ENCODE data around the gene HIPK3.
A peak's percentile ranks its signal among the peaks of the same experiment; 100 is the strongest.

The HIPK3 gene

DNA sequence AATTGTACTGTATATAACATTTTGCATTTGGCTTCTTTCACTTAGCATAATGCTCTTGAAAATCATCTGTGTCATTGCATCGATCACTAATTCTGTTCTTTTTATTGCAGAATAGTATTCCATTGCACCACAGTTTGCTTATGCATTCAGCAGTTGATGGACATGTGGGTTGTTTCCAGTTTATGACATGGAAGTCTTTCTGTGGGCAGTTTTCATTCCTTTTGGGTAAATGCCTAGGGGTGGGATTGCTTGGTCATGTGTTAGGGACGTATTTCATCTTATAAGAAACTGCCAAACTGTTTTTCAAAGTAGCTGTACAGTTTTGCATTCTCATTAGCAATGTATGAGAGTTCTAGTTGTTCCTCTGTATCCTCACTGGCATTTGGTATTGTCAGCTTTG, 127.0 kb downstream of the HIPK3 start:
- TF ChIP-seq POLR2AphosphoS5 (IDR thresholded peaks at IDR 0.05; ENCODE audit: low read depth, low read length) (no peak), TAF1 (IDR thresholded peaks at IDR 0.05; ENCODE audit: low read depth, low read length) (no peak), PAX5 (IDR thresholded peaks at IDR 0.05; ENCODE audit: insufficient read depth, low read length, severe bottlenecking) (no peak), SPI1 (IDR thresholded peaks at IDR 0.05; ENCODE audit: low read depth, low read length) (no peak), POLR2A (IDR thresholded peaks at IDR 0.05; ENCODE audit: low read depth, low read length) (no peak), POU2F2 (IDR thresholded peaks at IDR 0.05; ENCODE audit: low read depth, low read length) (no peak)
- FAIRE-seq: peak; percentile 26
- no peak for DNase-seq (ENCODE audit: insufficient read length, low spot score)

- DNase-seq (ENCODE audit: insufficient read length, low spot score): no peak
- no peak for FAIRE-seq
- TF ChIP-seq TAF1 (IDR thresholded peaks at IDR 0.05; ENCODE audit: low read depth, low read length) (no peak), POLR2A (IDR thresholded peaks at IDR 0.05; ENCODE audit: low read depth, low read length) (no peak), SPI1 (IDR thresholded peaks at IDR 0.05; ENCODE audit: low read depth, low read length) (no peak), POU2F2 (IDR thresholded peaks at IDR 0.05; ENCODE audit: low read depth, low read length) (no peak), PAX5 (IDR thresholded peaks at IDR 0.05; ENCODE audit: insufficient read depth, low read length, severe bottlenecking) (no peak)
Observed at GRCh38 chr11:33387581-33387980, 130.4 kb downstream of the HIPK3 start.

DNA sequence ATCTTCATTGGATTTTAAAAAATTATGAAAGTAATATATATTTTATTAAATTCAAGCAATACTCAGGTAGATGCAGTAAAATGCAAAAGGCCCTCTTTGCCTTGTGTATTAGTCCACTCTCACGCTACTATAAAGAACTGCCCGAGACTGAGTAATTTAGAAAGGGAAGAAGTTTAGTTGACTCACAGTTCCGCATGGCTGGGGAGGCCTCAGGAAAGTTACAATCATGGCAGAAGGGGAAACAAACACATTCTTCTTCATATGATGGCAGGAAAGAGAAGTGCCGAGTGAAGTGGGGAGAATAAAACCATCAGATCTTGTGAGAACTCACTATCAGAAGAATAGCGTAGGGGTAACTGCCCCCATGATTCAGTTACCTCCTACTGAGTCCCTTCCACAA, 130.8 kb downstream of the HIPK3 start:
- no peak for TF ChIP-seq POLR2A (IDR thresholded peaks at IDR 0.05; ENCODE audit: low read depth, low read length)
- peak; percentile 90 for TF ChIP-seq PAX5 (IDR thresholded peaks at IDR 0.05; ENCODE audit: insufficient read depth, low read length, severe bottlenecking)
- TF ChIP-seq SPI1 (IDR thresholded peaks at IDR 0.05; ENCODE audit: low read depth, low read length): peak; percentile 73
- TF ChIP-seq POU2F2 (IDR thresholded peaks at IDR 0.05; ENCODE audit: low read depth, low read length): no peak
- no peak for TF ChIP-seq POLR2AphosphoS5 (IDR thresholded peaks at IDR 0.05; ENCODE audit: low read depth, low read length)
- no peak for TF ChIP-seq TAF1 (IDR thresholded peaks at IDR 0.05; ENCODE audit: low read depth, low read length)
- DNase-seq (ENCODE audit: insufficient read length, low spot score): no peak
- peak; percentile 93 for FAIRE-seq

- TF ChIP-seq PAX5 (IDR thresholded peaks at IDR 0.05; ENCODE audit: insufficient read depth, low read length, severe bottlenecking) (no peak), POLR2AphosphoS5 (IDR thresholded peaks at IDR 0.05; ENCODE audit: low read depth, low read length) (no peak), SPI1 (IDR thresholded peaks at IDR 0.05; ENCODE audit: low read depth, low read length) (peak; percentile 61)
- FAIRE-seq: peak; percentile 66
- no peak for DNase-seq (ENCODE audit: insufficient read length, low spot score)
Observed at GRCh38 chr11:33388793-33389525, 131.8 kb downstream of the HIPK3 start.

GRCh38 chr11:33389635-33390034, 132.5 kb downstream of the HIPK3 start:
- FAIRE-seq: peak; percentile 74

GRCh38 chr11:33390944-33391892, 134.0 kb downstream of the HIPK3 start:
- DNase-seq (ENCODE audit: insufficient read length, low spot score) (no peak), FAIRE-seq (no peak)
- TF ChIP-seq PAX5 (IDR thresholded peaks at IDR 0.05; ENCODE audit: insufficient read depth, low read length, severe bottlenecking) (no peak), POU2F2 (IDR thresholded peaks at IDR 0.05; ENCODE audit: low read depth, low read length) (no peak), SPI1 (IDR thresholded peaks at IDR 0.05; ENCODE audit: low read depth, low read length) (no peak), TAF1 (IDR thresholded peaks at IDR 0.05; ENCODE audit: low read depth, low read length) (no peak), POLR2A (IDR thresholded peaks at IDR 0.05; ENCODE audit: low read depth, low read length) (no peak), POLR2AphosphoS5 (IDR thresholded peaks at IDR 0.05; ENCODE audit: low read depth, low read length) (no peak)

More at GRCh38 chr11:33389635-33390034, 132.5 kb downstream of the HIPK3 start:
- DNase-seq (ENCODE audit: insufficient read length, low spot score): no peak
- no peak for TF ChIP-seq POU2F2 (IDR thresholded peaks at IDR 0.05; ENCODE audit: low read depth, low read length)
- no peak for TF ChIP-seq POLR2A (IDR thresholded peaks at IDR 0.05; ENCODE audit: low read depth, low read length)
- no peak for TF ChIP-seq PAX5 (IDR thresholded peaks at IDR 0.05; ENCODE audit: insufficient read depth, low read length, severe bottlenecking)
- TF ChIP-seq POLR2AphosphoS5 (IDR thresholded peaks at IDR 0.05; ENCODE audit: low read depth, low read length): no peak
- no peak for TF ChIP-seq SPI1 (IDR thresholded peaks at IDR 0.05; ENCODE audit: low read depth, low read length)
- TF ChIP-seq TAF1 (IDR thresholded peaks at IDR 0.05; ENCODE audit: low read depth, low read length): no peak

DNA sequence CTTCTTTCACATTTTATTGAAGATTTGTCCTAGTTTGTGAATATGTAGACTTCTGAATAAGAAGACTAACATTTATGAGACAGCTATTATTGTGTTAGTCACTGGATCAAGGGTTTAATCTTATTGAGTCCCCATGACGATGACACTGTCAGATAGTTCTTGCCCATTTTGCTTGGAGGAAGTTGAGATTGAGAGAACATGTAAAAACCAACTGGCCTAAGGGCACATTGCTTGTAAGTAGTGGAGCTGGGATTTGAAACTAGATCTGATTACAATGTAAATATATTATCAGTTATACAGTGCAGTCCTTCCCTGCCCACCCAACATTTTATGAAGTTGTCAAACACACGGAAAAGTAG, 134.7 kb downstream of the HIPK3 start:
- TF ChIP-seq PAX5 (IDR thresholded peaks at IDR 0.05; ENCODE audit: insufficient read depth, low read length, severe bottlenecking) (no peak), POLR2AphosphoS5 (IDR thresholded peaks at IDR 0.05; ENCODE audit: low read depth, low read length) (no peak), POU2F2 (IDR thresholded peaks at IDR 0.05; ENCODE audit: low read depth, low read length) (no peak), SPI1 (IDR thresholded peaks at IDR 0.05; ENCODE audit: low read depth, low read length) (no peak)
- DNase-seq (ENCODE audit: insufficient read length, low spot score) (no peak), FAIRE-seq (no peak)

- DNase-seq (ENCODE audit: insufficient read length, low spot score) (no peak), FAIRE-seq (peak; percentile 38)
- TF ChIP-seq POLR2A (IDR thresholded peaks at IDR 0.05; ENCODE audit: low read depth, low read length): no peak
Observed at GRCh38 chr11:33394431-33395109, 137.4 kb downstream of the HIPK3 start.

DNA sequence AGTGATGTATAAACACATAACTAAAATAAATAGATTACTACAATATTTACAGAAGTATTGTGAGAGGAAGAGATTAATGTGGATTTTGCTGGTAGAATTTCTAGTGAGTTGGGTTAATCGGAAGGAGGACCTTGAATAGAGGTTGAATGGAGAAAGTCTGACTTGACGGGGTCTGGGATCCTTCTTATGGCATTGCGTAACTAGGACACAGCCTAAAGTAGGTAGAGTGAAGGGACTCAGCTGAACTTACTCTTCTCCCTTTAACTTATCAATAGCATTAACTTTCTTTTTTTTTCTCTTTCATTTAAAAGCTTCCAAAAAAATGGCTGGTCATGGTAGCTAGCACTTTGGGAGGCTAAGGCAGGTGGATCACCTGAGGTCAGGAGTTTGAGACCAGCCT, 139.2 kb downstream of the HIPK3 start:
- FAIRE-seq: no peak
- no peak for DNase-seq (ENCODE audit: insufficient read length, low spot score)
- TF ChIP-seq POLR2A (IDR thresholded peaks at IDR 0.05; ENCODE audit: low read depth, low read length): no peak
- no peak for TF ChIP-seq POU2F2 (IDR thresholded peaks at IDR 0.05; ENCODE audit: low read depth, low read length)
- TF ChIP-seq TAF1 (IDR thresholded peaks at IDR 0.05; ENCODE audit: low read depth, low read length): no peak
- TF ChIP-seq POLR2AphosphoS5 (IDR thresholded peaks at IDR 0.05; ENCODE audit: low read depth, low read length): no peak
- TF ChIP-seq SPI1 (IDR thresholded peaks at IDR 0.05; ENCODE audit: low read depth, low read length): no peak
- TF ChIP-seq PAX5 (IDR thresholded peaks at IDR 0.05; ENCODE audit: insufficient read depth, low read length, severe bottlenecking): no peak

Measured in GM12891 (cell line).